ENCODE results near the gene ATF7IP2.
"Not testable (repeated sequence)": the region's sequence is repeated elsewhere in the genome, so short reads cannot be mapped to it uniquely, and the experiment has no call there.

ATF7IP2 gene

DNA sequence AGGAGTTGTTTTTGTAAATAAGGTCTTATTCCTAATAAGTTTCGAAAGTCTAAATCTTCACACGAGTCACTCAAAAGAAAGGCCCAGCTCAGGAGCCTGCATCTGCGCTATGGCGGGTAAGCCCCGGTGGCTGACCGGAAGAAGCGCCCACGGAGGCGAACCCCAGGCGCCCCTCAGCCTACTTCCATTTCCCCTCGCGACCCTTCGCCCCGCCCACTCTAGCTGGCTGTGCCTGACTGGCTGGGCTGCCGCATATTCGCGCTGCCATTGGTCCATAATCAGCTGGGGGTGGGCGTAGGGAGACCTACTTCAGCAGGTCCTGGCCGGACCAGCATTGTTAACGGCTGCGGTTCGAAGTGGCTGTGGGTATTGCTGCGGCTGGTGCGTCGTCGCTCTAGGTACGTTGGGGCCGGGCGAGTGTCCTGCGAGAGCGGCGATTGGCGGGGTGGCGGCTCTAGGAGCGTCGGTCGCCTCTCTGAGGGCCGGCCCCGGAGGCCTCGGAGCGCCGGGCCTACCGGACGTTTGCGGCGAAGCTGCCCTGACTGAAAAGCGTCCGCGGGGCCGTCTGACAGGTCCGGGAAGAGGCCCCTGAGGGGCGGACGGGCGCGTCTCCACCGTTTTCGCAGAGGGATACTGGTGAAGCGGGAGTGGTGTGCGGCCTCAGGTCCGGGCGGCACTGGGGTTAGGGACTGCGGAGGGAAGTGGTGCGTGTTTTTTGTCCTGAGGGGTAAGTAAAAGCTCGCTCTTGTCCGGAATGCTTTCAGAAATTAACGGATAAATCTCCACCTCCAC lies at the start of gene ATF7IP2:
Gene ATF7IP2, plus strand, starts transcription at position 337 of the 792 bp plus-strand sequence. CDS start 44,560 bp downstream, outside the sequence.
- DNase-seq, result peak; percentile 87

DNA sequence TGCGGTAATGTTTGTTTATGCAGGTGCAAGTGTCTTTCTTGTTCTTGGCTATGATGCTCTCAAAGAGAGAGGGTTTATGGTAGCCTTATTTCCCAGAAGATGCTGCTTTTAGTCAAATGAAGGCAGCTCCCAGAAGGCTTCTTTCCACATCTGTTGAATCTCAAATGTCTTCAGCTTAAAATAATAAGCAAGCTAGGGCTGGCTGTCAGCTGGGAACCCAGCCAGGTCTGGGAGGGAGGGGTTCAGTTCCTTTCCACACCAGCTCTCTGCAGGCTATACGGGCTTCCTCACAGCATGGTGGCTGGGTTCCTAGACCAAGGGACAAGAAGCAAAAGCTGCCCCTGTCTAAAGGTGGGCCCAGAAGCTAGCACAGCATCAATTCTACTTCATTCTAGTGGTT lies 47.4 kb upstream of the ATF7IP2 start:
- DNase-seq, result no peak

DNA sequence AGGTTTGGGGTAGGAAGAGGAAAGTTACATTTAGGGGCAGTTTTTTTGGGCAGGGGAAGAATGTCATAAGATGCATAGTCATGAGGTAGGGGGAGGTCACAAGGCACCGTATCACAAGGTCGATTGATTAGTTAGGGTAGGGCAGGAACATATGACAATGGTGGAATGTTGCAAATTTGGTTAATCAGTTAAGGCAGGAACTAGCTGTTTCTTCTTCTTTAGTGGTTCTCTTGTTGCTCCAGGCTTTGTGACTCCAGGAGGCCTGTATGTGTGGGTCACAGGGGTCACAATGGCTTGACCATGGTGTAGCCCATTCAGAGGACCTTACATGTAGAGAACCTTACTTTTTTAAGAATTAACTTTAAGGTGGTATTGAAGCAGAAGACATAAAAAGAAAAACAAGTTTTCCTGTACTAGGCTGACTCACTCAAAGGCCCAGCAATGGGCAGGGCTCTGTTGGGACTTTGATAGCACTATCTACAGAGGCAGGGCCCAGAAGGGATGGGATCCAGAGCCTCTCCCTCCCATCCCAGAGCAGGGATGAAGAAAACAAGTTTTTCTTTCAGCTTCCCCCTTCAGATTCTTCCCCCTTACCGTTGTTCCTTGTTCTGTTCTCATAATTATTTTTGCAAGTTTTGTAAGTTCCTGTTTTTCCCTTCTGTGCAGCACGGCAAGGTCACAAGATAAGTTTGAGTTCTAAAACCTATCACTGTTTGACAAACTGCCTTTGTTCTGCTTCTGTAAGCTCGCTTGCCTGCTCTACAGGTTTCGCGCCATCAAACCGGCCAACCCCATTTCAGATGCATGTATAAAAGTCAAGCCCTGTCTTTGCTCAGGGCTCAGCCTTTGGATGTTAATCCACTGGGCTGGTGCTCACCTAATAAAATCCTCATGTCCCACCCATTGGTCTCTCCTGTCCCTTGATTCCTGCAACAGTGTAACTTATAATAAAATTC lies 45.8 kb upstream of the ATF7IP2 start:
- DNase-seq, result peak; percentile 59

GRCh38 chr16:10343124-10343760 lies 42.6 kb upstream of the ATF7IP2 start:
- no peak for DNase-seq

GRCh38 chr16:10344699-10345098 lies 41.2 kb upstream of the ATF7IP2 start:
- not testable (repeated sequence) for DNase-seq

GRCh38 chr16:10345629-10346028 lies 40.2 kb upstream of the ATF7IP2 start:
- DNase-seq, result no peak

GRCh38 chr16:10349851-10350250 lies 36.0 kb upstream of the ATF7IP2 start:
- DNase-seq, result no peak

- no peak for DNase-seq
These were observed 33.6 kb upstream of the ATF7IP2 start for GRCh38 chr16:10352262-10352661.

GRCh38 chr16:10355589-10355988 lies 30.3 kb upstream of the ATF7IP2 start:
- no peak for DNase-seq

- no peak for DNase-seq
These were observed 28.7 kb upstream of the ATF7IP2 start for GRCh38 chr16:10356870-10357842.

GRCh38 chr16:10361747-10362076 lies 24.1 kb upstream of the ATF7IP2 start:
- not testable (repeated sequence) for DNase-seq

DNA sequence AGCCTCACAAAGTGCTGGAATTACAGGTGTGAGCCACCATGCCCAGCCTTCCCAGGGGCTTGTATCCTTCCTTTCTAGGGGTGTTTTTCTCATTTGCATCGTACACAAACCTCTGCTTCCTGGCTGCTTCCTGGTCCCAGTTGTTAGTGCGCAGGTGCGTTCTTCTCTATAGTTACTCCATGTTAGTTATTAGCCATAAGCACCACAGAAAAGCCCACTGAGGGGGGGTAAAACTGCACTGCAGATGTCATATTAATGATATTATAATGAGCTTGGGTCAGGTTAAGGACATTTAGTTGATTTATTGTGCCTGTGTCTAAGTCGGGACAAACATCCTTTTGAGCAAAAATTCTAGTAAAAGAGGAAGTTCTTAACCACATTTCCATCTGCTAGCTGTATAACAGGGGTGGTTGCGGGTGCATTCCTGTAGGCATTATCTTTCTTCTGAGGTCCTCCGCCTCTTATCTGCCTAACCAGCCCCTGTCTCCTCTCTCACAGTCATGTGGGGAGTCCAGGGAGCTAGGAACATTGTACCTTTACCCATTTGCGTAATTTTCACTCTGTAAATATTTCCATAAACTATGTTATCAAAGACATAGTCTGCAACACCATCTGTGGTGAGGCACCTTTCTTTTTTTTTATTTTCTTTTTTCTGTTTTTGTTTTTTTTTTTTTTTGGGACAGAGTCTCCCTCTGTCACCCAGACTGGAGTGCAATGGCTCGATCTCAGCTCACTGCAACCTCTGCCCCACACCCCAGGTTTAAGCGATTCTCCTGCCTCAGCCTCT lies 23.6 kb upstream of the ATF7IP2 start:
- DNase-seq, result no peak

GRCh38 chr16:10362864-10363197 lies 23.0 kb upstream of the ATF7IP2 start:
- not testable (repeated sequence) for DNase-seq

GRCh38 chr16:10366619-10367018 lies 19.2 kb upstream of the ATF7IP2 start:
- not testable (repeated sequence) for DNase-seq

- DNase-seq, result no peak
These were observed 18.2 kb upstream of the ATF7IP2 start for GRCh38 chr16:10367616-10368188.

- no peak for DNase-seq
These were observed 16.8 kb upstream of the ATF7IP2 start for GRCh38 chr16:10368969-10369551.

GRCh38 chr16:10370096-10370726 lies 15.7 kb upstream of the ATF7IP2 start:
- no peak for DNase-seq

DNA sequence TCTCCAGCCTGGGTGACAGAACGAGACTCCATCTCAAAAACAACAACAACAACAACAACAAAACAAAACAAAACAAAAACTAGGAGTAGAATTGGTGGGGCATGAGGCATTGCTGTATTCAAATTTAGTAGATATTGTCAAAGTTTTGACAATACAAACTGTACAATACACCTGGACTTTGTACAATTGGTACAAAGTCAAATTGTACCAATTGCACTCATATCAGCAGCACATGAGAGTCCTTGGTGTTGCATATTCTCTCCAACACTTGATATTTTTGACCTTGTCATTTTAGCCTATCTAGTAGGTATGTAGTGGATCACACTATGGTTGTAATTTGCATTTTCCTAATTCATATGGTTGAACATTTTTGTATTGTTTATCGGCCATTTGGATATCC lies 14.3 kb upstream of the ATF7IP2 start:
- no peak for DNase-seq

DNA sequence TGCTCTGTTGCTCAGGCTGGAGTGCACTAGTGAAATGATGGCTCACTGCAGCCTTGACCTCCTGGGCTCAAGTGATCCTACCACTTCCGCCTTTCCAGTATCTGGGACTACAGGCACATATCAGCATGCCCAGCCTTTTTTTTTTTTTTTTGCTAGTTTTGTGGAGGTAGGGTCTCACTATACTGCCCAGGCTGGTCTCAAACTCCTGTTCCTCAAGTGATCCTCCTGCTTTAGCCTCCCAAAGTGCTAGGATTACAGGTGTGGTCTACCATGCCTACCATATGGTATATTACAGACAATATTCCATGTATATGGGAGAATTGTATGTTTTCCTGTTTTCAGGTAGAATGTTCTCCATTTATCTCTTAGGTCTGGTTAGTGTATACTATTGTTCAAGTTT lies 12.3 kb upstream of the ATF7IP2 start:
- DNase-seq, result no peak

DNA sequence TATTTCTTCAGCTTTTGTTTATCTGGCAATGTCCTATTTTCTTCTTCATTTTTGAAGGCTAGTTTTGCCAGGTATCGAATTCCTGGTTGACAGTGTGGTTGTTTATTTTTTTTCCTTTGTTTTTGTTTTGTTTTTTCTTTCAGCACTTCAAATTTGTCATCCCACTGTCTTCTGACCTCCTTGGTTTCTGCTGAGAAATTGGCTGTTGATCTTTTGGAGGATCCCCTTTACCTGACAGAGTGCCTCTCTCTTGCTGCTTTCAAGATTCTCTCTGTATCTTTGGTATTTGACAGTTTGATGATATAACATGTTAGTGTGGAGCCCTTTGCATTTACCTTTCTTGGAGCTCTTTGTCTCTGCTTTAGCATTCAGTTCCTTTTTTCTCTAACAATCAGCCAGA lies 9.6 kb upstream of the ATF7IP2 start:
- no peak for DNase-seq
